IPS-18c (cell line): ENCODE measurements around the gene FNDC11.
"Not testable (repeated sequence)": the region's sequence is repeated elsewhere in the genome, so short reads cannot be mapped to it uniquely, and the experiment has no call there.

Experiments used
- H3K4me3 ChIP-seq: 2 replicates; pipeline ENCODE4 v1.7.0; 2013; ENCODE audit warnings: low read depth, mild to moderate bottlenecking, low read length, moderate library complexity; ENCODE audit not compliant: insufficient read depth
- H3K9me3 ChIP-seq: one replicate; pipeline ENCODE4 v1.6.1; 2013; ENCODE audit warnings: mild to moderate bottlenecking, low read length, moderate library complexity; ENCODE audit not compliant: control insufficient read depth, insufficient read depth

FNDC11 gene

GRCh38 chr20:63553933-63554290 is at the start of gene FNDC11:
FNDC11 (plus strand) TSS chr20:63554159; CDS start chr20:63555664, 1,505 bp downstream.
- H3K9me3 ChIP-seq: no peaks in the 10 kb centered on the region
- peak within 1 kb of the TSS; percentile 80 for H3K4me3 ChIP-seq

GRCh38 chr20:63504642-63505041 is 49.3 kb upstream of the FNDC11 start:
- Histone ChIP-seq H3K9me3 (no peaks in the 10 kb centered on the region), H3K4me3 (no peak overlapping the region)

- Histone ChIP-seq H3K4me3 (no peak overlapping the region), H3K9me3 (no peaks in the 10 kb centered on the region)
These were observed 48.7 kb upstream of the FNDC11 start for GRCh38 chr20:63505281-63505680.

- Histone ChIP-seq H3K4me3 (no peak overlapping the region), H3K9me3 (no peaks in the 10 kb centered on the region)
These were observed 48.2 kb upstream of the FNDC11 start for GRCh38 chr20:63505723-63506122.

GRCh38 chr20:63507083-63507743 is 46.7 kb upstream of the FNDC11 start:
- Histone ChIP-seq H3K9me3 (no peaks in the 10 kb centered on the region), H3K4me3 (no peak overlapping the region)

- H3K4me3 ChIP-seq: no peak overlapping the region
- no peaks in the 10 kb centered on the region for H3K9me3 ChIP-seq
These were observed 45.7 kb upstream of the FNDC11 start for GRCh38 chr20:63508072-63508768.

- Histone ChIP-seq H3K9me3 (no peaks in the 10 kb centered on the region), H3K4me3 (no peak overlapping the region)
These were observed 44.8 kb upstream of the FNDC11 start for GRCh38 chr20:63509088-63509564.

- Histone ChIP-seq H3K9me3 (no peaks in the 10 kb centered on the region), H3K4me3 (no peak overlapping the region)
These were observed 40.8 kb upstream of the FNDC11 start for GRCh38 chr20:63513207-63513606.

GRCh38 chr20:63514520-63514919 is 39.4 kb upstream of the FNDC11 start:
- H3K4me3 ChIP-seq, H3K9me3 ChIP-seq: not testable (repeated sequence)

- no peaks in the 10 kb centered on the region for H3K9me3 ChIP-seq
- H3K4me3 ChIP-seq: no peak overlapping the region
These were observed 36.3 kb upstream of the FNDC11 start for GRCh38 chr20:63517376-63518309.

- H3K4me3 ChIP-seq: no peak overlapping the region; the same call in 1 of the 2 replicates
- H3K9me3 ChIP-seq: no peaks in the 10 kb centered on the region
These were observed 35.6 kb upstream of the FNDC11 start for GRCh38 chr20:63518351-63518861.

- H3K4me3 ChIP-seq: peak overlapping the region; percentile 87
These were observed 34.9 kb upstream of the FNDC11 start for GRCh38 chr20:63518946-63519667.

GRCh38 chr20:63519668-63520503 is 34.1 kb upstream of the FNDC11 start:
- H3K4me3 ChIP-seq: peak overlapping the region; percentile 87
- H3K9me3 ChIP-seq: no peaks in the 10 kb centered on the region

More at GRCh38 chr20:63518946-63519667, 34.9 kb upstream of the FNDC11 start:
- no peaks in the 10 kb centered on the region for H3K9me3 ChIP-seq

GRCh38 chr20:63520504-63520933 is 33.4 kb upstream of the FNDC11 start, which contains the start of gene PPDPF:
PPDPF (plus strand) TSS chr20:63520765; CDS start chr20:63521309, 544 bp downstream.
- no peaks in the 10 kb centered on the region for H3K9me3 ChIP-seq
- peak within 1 kb of the TSS; percentile 87 for H3K4me3 ChIP-seq

GRCh38 chr20:63520934-63521601 is 32.9 kb upstream of the FNDC11 start:
- no peaks in the 10 kb centered on the region for H3K9me3 ChIP-seq
- H3K4me3 ChIP-seq: peak overlapping the region; percentile 87
